ENCODE measurements around the gene ZDHHC5.

ZDHHC5 gene

DNA sequence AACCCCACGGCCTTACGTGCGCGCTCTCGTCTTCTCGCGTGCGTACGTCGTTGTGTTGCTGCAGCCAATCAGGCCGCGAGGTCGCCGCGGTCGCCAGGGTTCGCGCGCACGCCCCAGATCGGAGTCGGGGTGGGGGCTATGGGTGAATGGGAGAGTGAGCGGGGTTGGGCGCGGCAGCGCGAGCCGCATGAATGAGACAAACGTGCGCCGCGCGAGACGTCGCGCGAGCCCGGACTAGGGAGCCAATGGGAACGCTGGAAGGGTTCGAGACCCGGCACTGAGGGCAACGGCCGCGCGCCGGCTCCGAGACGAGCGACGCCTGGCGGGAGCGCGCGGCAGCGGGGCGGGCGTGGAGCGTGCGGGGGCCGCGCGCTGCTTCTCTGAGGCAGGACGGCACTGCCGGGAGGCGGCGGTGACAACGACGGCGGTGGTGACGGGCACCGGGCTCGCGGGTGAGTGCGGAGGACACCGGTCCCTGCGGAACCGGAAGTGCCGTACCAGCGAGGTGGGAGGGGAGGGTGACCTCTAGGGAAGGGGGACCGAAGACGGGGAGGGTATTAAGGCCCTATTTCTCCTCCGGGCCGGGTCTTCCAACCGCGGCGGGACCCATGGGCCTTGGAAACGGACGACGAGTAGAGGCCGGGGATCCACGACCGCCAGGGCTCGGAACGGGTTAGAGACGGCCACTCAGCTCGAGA, at the start of gene ZDHHC5:
TSS of gene ZDHHC5 (plus strand) at position 379 of the 698 bp plus-strand sequence. CDS start 4,977 bp downstream, outside the sequence.
- peak; percentile 98 for DNase-seq (ENCODE audit: low read depth, low spot score)

DNA sequence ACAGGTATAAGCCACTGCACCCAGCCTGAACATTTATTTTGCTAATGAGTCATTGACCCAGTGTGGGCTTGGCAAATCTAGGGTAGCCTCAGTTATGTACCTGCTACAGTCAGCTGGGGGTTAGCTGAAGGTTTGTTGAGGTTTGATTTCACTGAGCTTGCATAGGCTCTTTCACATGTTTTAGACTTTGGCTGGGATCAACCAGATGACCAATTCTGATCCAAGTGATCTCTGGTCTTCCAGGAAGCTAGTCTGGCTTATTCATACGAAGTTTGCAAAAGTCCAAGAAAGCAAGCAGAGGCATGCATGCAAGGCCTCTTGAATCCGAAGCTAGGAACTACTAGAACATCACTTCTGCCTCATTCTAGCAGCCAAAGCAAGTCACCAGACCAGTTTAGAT, 49.5 kb upstream of the ZDHHC5 start:
- no peak for DNase-seq (ENCODE audit: low read depth, low spot score)

- DNase-seq (ENCODE audit: low read depth, low spot score) = no peak
Observed at GRCh38 chr11:57619331-57619730, 48.6 kb upstream of the ZDHHC5 start.

DNA sequence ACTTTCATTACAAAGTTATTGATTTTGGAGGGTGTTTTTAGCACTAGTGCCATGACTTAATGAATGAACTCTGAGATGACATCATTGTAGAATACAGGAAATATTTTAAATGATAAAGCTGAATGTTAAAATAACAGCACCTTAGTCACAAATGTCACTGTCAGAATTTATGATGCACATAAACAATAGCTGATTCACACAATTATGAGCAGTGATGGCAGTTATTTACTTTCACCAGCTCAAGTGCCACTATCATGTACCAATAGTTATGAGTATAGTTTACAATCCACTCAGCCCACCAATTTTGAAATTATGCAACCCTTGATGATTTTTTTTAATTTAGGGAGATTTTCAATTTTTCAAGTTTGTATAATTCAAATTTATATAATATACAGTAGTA, 47.4 kb upstream of the ZDHHC5 start:
- DNase-seq (ENCODE audit: low read depth, low spot score) = no peak

DNA sequence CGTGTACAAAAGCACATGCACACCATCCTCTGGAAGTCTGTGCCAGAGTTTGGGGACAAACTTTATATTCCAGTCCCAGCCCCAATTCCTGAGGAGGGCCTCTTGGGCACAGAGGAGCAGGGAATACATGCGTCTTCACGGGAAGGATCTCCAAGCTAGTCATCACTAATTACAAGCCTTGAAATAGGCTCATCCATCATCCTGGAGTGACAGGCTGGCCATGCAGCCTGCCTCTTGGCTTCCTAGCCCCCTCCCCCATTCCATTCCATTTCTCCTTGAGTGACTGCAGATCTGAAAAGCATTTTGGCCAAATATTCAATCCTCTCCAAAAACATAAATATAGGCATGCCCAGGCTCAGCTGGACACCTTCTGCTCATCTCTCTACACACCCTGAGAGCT, 45.7 kb upstream of the ZDHHC5 start:
- DNase-seq (ENCODE audit: low read depth, low spot score) = no peak

DNA sequence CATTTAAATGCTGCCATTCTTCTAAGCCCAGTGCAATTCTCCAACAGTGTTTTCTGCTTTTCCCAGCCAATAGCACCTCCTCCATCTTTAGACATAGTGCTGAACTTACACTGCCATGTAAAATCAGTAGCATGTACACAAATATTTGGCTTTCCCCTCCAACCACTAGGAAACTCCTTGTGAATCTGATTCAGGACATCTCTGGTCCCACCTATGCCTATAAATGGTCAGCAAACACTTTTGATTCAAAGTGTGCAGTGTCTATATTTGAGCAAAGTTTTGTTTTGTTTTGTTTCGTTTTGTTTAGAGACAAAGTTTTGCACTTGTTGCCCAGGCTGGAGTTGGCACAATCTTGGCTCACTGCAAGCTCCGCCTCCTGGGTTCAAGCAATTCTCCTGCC, 43.0 kb upstream of the ZDHHC5 start:
- DNase-seq (ENCODE audit: low read depth, low spot score) = no peak

GRCh38 chr11:57626895-57627294, 41.0 kb upstream of the ZDHHC5 start:
- DNase-seq (ENCODE audit: low read depth, low spot score) = no peak

GRCh38 chr11:57630171-57630570, 37.7 kb upstream of the ZDHHC5 start:
- DNase-seq (ENCODE audit: low read depth, low spot score) = no peak

- DNase-seq (ENCODE audit: low read depth, low spot score) = no peak
Observed at GRCh38 chr11:57632116-57632515, 35.8 kb upstream of the ZDHHC5 start.

- DNase-seq (ENCODE audit: low read depth, low spot score) = no peak
Observed at GRCh38 chr11:57633394-57634070, 34.4 kb upstream of the ZDHHC5 start.

- DNase-seq (ENCODE audit: low read depth, low spot score) = no peak
Observed at GRCh38 chr11:57634311-57634710, 33.6 kb upstream of the ZDHHC5 start.

DNA sequence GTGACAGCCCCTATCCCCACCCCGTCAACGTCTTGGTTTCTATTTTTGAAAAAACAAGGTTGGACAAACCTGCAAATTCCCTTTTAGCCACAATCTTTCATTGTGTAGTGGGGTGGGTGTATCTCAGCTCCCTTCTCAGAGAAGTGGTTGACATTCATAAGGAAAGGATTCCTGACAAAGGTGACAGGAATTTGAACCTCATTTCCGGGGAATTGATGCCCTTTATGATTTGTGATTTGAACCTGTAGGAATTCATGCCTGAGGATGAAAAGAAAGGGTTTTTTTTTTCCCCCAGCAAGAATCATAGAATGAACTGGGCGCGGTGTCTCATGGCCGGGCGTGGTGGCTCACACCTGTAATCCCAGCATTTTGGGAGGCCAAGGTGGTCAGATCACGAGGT, 32.7 kb upstream of the ZDHHC5 start:
- no peak for DNase-seq (ENCODE audit: low read depth, low spot score)

DNA sequence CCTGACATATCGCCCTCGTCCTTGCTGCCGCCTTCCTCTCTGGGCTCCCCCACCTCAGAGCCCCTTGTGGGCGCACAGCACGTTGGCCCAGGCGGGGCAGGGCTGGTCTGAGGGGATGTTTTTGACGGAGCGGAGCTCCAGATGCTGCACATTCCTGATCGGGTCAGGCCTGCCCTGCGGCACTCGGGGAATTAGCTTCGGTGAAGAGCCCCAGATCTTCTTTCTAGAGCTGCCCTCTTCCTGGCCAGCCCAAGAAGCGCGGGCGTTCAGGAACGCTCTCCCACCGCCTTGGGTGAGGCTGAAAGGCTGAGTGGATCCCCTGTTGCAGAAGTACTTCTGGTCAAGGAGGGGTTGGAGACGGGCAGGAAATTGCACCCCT, 30.3 kb upstream of the ZDHHC5 start:
- no peak for DNase-seq (ENCODE audit: low read depth, low spot score)

DNA sequence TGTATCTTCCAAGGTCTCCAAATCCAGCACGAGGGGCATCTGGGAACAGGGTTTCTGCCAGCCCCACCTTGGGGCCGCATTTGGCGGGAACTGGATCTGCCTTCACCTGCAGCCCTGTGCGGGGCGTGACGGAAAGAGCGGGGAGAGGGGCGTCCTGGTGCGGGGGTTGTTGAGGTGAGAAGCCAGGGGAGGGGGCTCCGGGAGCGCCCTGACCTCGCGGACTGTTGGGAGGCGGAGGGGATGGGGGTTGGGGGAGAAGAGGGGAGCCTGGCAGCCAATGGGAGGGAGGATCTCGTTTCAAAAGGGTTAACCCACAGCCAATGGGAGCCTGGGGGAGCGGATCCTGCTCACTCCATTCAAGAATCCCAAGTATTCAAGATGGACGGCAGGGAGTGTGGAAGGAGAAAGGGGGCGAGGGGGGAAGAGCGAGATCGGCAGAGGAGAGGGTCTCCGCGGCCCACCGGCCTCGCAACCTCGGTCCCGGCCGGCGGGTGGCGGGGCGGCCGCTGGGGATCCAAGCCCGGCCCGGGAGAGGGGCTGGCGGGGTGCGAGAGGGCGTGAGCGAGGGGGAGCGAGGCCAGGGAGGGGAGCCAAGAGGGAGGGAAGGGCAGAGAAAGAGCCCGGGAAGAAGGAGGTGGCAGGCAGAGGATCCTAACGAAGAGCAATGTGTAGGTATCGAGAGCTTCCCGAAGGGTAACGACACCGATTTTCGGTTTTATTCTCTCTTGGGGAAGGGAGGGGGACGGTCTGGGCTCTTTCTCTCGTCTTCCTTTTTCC, 29.7 kb upstream of the ZDHHC5 start:
- peak; percentile 96 for DNase-seq (ENCODE audit: low read depth, low spot score)

GRCh38 chr11:57638811-57639320, 29.0 kb upstream of the ZDHHC5 start:
- DNase-seq (ENCODE audit: low read depth, low spot score) = no peak

DNA sequence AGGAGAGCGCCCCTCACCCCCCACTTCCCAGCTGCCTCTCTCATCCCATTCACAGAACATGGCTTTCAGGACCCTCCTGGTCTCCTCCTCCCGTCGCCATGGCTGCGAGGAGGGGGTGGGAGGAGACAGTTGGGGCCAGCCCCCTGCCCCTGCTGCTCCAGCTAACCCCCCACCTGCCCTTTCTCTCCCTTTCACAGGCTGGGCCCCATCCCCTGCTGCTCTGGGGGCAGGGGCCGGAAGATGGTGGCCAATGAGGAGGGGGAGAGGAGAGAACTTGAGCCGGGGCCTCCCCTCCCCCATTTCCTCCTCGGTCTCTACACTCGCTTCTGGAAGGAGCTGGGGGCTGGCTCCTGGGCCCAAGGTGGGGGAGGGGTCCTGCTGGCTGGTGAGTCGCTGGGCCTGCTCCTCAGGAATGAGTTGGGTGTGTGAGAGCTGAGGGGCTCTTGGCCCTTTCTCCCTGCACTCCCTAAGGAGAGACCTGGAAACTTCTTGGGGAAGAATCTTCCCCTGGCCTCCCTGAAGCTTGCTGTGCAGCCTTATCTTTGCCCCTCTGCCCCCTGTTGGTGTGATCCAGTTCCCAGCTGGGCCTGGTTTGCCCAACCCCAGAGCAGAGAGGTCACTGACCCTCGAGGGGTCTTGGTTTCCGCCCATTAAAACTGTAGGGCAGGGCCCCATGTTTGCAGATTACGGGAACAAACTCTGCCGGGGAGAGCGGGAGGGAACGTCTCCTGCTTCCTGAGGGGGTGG, 28.4 kb upstream of the ZDHHC5 start:
- DNase-seq (ENCODE audit: low read depth, low spot score) = peak; percentile 96

DNA sequence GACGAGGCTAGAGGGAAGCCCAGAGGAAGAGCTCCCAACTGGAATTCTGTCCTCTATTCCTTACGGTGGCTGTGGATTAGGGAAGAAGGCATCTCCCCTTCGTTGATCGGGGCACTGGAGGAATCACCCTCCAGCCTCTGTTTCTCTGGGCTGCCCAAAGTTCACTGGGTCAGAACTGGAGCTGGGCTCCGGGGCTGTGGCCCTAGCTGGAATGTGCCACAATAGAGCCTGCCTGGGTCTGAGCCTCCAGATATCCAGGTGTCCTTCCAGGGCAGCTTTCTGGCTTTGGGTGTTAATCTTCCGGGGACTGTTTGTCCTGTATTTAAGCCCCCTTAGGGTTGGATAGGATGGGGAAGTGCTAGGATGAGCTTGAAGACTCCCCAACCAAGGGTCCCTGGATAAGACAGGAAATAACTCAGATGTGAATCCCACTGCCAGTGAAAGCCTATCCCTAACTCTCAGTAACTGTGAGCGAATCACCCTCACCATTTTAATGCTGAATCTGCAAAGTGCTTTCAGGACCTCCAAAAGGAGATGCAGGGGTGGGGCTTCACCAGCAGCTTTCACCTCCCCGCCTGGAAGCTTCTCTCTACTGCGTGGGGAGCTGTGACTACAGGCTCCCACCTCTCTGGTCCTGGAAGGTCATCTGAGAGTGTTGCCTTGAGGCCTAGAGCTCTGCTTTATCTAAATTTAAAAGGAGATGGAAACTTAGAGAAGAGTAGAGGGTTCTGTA, 27.7 kb upstream of the ZDHHC5 start:
- no peak for DNase-seq (ENCODE audit: low read depth, low spot score)

- DNase-seq (ENCODE audit: low read depth, low spot score) = no peak
Observed at GRCh38 chr11:57641011-57641807, 26.7 kb upstream of the ZDHHC5 start.

DNA sequence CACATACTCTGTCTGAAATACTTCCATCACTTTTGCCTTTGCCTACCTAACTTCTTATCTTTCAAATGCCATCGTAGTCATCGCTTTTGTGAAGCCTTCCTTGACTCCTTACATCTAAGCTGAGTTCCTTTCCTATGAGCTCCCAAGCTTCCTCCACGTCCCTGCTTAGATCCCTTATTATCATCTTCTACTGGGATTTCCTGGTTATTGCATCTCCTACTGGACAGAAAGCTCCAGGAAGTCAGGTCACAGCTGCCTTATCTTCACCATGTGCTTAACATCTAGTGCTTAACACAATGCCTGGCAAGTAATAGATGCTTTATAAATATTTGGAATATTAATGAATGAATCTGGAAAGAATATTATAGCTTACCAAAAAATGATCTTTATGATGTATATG, 24.1 kb upstream of the ZDHHC5 start:
- DNase-seq (ENCODE audit: low read depth, low spot score) = no peak
